ENCODE data around the gene SETD1A.
A peak's percentile ranks its signal among the peaks of the same experiment; 100 is the strongest.
"Not testable (repeated sequence)": the region's sequence is repeated elsewhere in the genome, so short reads cannot be mapped to it uniquely, and the experiment has no call there.

Gene SETD1A

DNA sequence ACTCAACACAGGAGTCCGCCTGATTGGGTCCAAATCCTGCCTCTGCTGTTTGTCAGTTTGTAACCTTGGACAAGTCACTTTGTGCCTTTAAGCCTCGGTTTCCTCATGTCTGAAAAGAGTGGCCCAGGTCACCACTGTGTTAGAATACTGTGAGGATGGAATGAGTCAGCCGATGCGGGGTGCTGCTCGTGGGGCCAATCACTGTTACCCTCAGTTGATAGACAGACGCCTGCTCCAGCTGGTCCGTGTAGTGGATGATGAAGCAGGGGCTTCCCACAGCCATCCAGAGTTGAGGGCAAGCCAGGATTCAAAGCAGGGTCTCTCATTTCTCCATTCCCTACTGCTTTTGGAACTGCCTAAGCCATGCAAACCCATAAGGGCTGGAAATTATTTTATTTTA, 28.4 kb upstream of the SETD1A start:
- no peak for DNase-seq (ENCODE audit: low spot score)

GRCh38 chr16:30930160-30930571, 27.4 kb upstream of the SETD1A start:
- DNase-seq (ENCODE audit: low spot score): no peak

GRCh38 chr16:30931068-30931650, 26.4 kb upstream of the SETD1A start:
- no peak for DNase-seq (ENCODE audit: low spot score)

DNA sequence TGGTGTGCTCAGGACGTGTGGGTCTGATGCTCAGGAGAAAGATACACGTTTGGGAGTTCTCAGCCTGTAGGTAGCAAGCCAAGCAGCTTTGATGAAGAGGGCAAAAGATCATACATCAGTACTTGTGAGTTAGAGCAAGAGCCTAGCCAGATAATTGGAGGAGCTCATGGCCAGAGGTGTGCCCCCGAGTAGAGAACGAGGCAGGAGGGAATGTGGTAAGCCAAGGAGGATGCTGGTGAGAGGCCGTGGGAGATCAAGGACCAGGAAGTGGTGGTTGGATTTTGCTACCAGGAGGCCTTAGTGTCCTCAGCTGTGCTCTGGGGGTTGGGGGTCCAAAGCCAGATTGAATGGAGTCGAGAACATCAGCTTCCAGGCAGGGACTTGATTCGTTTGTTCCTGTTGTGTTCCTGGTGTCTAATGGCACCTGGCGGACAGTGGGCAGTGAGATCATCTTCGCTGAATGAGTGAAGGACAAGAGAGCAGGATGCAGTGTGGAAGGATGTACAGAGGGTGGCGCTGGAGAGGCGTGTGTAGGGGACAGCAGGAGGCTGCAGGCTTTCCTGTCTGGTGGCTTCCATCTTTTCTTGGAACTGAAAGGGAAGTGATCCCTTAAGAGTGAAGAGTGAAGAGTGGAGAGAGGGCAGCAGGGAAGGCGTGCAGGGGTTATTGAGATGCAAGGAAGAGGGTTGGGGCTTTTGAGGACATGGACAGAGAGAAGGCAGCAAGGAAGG, 22.6 kb upstream of the SETD1A start:
- DNase-seq (ENCODE audit: low spot score): peak; percentile 68

DNA sequence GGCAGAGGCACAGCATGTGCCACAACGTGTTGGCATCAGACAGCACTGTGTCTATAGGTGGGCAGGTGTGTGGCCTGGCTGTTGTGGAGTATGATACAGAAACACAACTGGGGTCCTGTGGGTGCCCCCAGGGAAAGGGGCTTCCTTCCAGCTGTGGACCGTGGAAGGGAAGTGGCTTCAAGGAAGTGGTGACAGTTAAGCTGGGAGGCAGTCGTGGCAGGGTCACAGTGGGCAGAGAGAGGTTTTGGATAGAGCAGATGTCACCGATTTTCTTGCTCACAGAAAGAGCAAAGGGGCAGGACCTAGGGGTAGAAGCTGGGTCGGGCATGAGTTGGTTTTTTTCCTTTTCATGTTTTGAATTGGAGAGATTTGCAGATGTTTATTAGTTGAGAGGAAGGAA, 19.9 kb upstream of the SETD1A start:
- DNase-seq (ENCODE audit: low spot score): no peak

DNA sequence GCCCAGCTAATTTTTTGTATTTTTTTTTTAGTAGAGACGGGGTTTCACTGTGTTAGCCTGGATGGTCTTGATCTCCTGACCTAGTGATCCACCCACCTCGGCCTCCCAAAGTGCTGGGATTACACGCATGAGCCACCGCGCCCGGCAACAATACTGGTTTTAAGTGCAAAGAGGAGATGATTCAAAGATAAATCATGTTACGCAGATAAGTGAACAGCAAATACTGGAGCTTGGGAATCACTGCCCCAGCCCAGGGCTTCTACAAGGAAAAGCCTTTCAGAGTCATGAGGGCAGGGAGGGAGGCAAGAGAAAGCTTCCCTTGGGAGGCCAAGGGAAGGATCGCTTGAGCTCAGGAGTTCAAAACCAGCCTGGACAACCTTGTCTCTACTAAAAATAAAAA, 18.0 kb upstream of the SETD1A start:
- not testable (repeated sequence) for DNase-seq (ENCODE audit: low spot score)

GRCh38 chr16:30941600-30942425, 15.7 kb upstream of the SETD1A start:
- peak; percentile 84 for DNase-seq (ENCODE audit: low spot score)

DNA sequence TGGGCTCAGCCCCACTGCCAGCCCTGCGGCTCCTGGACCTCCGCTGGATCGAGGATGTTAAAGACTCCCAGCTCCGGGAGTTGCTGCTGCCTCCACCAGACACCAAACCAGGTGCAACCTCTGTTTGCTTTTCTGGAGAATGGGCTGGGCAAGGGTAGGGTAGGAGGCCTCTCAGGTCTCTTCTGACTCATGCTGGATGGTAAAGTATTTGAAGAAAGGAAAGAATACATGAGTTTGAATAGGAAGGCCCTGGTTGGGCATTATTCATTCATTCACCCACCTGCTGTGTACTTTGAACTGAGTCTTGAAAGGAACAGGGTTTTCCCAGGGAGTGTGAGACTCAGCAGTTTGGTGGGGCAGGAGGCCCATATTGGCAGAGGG, 15.1 kb upstream of the SETD1A start:
- DNase-seq (ENCODE audit: low spot score): no peak

DNA sequence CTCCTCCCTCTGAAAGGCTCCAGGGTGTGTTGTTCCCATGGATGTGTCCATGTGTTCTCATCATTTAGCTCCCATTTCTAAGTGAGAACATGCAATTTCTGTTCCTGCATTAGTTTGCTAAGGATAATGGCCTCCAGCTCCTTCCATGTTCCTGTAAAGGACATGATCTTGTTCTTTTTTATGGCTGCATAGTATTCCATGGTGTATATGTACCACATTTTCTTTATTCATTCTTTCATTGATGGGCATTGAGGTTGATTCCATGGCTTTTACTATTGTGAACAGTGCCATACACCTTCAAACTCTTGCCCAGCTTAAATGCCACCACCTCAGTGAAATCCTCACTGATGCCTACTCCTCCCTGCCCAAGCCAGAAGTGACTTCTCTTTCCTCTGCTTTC, 13.2 kb upstream of the SETD1A start:
- DNase-seq (ENCODE audit: low spot score): no peak

DNA sequence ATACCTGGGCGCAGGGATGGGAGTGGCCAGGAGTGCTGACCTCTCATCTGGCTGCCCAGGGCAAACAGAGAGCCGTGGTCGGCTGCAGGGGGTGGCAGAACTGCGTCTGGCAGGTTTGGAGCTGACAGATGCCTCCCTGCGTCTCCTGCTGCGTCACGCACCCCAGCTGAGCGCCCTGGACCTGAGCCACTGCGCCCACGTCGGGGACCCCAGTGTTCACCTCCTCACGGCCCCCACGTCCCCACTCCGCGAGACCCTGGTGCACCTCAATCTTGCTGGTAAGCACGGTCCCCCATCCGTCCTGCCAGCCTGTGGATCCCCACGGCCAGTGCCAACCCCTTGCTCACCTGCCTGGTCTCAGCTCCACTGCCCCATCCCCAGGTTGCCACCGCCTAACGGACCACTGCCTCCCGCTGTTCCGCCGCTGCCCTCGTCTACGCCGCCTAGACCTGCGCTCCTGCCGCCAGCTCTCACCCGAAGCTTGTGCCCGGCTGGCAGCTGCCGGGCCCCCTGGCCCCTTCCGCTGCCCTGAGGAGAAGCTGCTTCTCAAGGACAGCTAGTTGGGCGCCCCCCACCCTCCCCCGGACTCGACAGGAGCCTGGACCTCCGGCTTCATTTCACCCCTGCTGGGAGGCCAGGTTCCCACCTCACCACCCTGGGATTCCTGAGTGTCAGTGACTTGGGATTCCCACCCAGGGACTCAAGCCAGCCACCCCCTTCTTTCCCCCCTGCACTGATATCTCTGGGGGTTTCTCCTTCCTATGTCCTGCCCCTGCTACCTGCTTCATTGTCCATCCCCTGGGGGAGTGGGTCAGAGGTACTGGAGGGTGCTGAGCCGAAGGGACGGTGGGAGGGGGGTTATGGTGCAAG, 10.6 kb upstream of the SETD1A start:
- peak; percentile 53 for DNase-seq (ENCODE audit: low spot score)

DNA sequence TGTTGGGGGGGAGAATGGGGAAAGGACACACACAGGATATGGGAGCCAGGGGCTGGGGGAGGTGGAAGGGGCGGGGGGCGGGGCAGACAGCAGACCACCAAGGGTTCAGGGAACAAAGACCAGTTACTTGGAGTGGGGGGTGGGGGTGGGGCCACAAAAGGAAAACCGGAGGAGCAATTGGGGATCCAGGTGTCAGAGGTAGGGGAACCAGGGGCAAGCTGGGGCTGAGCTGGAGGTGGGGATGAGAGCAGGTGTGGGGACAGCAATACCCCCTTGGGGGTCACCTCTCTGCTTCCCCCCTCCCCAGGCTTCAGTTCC, 10.1 kb upstream of the SETD1A start:
- no peak for DNase-seq (ENCODE audit: low spot score)

- peak; percentile 97 for DNase-seq (ENCODE audit: low spot score)
Measured at GRCh38 chr16:30947859-30948666, 9.5 kb upstream of the SETD1A start.

DNA sequence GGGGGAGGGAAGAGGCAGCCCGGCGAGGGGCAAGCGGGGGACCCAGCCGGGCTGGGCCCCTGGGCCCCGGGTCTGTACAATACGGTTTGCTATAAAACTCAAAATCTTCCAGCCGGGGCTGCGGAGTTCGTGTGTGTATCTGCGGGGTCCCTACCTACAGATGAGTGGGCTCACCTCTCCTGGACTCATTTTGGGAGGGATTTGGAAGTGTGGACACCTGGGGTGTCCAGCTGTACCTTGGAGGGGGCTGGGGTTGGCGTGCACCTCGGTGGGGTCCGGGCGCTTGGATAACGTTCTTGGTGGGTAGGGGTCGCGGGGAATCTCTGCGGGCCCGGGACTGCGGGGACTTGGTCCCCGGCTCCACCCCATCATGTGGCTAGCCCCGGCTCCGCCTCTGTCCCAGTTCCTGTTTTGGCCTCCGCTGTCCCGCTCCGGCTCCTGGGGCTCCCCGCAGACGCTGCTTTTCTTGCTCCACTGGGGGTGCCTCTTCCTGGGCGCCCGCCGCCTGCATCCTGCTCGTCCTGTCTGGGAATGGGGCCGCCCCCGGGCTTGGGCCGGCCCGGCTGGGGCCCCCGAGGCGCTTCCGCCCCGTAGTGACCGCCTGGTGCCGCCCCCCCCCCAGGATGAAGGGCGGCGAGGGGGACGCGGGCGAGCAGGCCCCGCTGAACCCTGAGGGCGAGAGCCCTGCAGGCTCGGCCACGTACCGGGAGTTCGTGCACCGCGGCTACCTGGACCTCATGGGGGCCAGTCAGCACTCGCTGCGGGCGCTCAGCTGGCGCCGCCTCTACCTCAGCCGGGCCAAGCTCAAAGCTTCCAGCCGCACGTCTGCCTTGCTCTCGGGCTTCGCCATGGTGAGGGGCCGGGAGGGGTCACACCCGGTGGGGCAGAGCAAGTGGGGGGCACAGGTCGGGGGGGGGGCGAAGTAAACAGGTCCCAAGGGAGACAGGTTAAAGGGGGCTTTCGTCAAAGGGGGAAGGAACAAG, 8.6 kb upstream of the SETD1A start, which contains the start of gene ORAI3:
Gene ORAI3 (plus strand): TSS at position 402 of the 983 bp plus-strand sequence. CDS start 222 bp downstream, at position 624.
- peak; percentile 83 for DNase-seq (ENCODE audit: low spot score)

DNA sequence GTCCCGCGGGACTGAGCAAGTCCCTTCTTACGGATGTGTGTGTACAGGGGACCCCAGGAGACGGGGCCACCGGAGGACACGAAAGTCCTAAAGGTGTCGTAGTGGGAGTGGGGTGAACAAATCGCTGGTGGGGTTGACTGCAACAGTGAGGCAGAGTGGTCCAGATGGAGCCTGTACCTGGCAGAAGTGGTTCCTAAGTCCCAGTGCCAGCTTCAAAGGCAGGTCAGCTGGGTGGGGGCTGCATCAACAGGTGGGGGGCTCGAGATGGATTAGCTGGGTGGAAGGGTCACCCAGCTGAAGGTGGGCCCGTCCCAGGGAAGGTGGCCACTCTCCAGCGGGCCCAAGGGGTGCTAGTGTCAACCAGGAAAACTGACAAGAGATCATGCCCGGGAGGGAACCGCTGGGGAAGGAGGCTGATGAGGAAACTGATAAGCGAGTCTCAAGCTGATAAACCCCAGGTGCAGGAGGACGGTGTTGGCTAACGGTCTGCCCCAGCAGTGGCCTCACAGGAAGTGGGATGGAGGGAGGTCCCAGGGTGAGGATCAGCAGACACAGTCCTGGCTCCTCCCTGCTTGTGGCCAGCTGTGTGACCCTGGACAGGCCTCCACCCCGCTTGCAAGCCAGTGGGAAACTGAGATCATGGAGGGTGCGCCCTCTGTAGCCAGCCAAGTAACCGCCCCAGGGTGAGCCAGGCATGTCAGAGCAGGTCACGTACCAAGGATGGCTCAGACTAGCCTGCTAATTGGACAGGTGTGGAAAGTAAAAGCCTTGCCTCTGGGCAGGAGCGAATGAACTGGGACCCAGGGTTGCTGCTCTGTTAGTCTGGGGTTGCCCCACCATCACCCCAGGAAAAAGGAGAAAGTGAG, 7.7 kb upstream of the SETD1A start:
- peak; percentile 79 for DNase-seq (ENCODE audit: low spot score)

DNA sequence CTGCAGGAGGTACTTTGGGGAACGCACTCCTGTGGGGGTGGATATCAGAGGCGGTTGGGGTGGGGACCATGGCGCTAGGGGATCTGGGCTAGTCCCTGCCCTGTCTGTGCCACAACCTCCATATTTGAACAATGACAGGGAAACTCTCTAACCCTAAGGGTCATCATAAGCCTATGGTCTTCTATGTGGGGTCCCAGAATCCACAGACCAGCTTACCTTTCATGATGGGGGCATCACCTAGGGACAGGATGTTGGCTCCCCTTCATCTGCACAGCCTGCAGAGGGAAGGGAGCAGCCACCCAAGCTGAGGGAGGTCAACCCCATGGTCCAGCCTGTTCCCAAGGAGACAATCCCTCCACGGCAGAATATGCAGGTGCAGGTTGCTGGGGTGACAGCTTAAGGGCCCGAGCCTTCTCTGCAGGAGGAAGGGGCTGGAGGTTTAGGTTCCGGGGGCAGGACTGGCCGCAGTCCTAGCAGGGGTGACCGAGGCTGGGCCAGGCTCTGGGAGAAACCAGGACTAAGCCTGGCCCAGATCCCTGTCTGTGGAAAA, 7.0 kb upstream of the SETD1A start:
- peak; percentile 53 for DNase-seq (ENCODE audit: low spot score)

DNA sequence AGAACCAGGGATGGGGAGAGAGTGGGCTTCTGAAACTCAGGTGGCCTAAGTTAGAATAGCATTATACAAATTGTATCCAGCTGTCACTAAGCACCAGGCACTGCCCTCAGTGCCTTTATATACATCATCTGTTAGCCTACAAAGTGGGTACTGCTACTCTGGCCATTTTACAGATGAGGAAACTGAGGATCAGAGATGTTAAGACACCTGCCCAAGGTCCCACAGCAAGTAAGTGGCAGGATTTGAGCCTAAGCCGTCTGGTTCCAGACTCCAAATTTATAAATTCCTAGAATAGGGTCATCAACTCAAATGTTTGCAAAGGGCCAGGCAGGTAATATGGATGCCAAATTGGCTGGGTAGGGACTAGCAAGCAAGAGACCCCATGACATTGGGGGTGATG, 6.4 kb upstream of the SETD1A start:
- DNase-seq (ENCODE audit: low spot score): no peak

GRCh38 chr16:30951750-30952149, 5.8 kb upstream of the SETD1A start:
- no peak for DNase-seq (ENCODE audit: low spot score)

GRCh38 chr16:30953111-30953510, 4.4 kb upstream of the SETD1A start:
- peak; percentile 51 for DNase-seq (ENCODE audit: low spot score)

Data from ecto neural progenitor cell (in vitro differentiated cells).